NCI-H2107 treated with DMSO at 0.1 percent for 48 hours (cell line): ENCODE data around the gene IDH1.
"Not testable (repeated sequence)": the region's sequence is repeated elsewhere in the genome, so short reads cannot be mapped to it uniquely, and the experiment has no call there.

ENCODE experiments used
- DNase-seq: peaks from one replicate; lab custom pipeline; 2025; ENCODE audit not compliant: unreplicated experiment; lab: John Stamatoyannopoulos, UW

The IDH1 gene

GRCh38 chr2:208256849-208257813, 2.3 kb upstream of the IDH1 start:
- not testable (repeated sequence) for DNase-seq

GRCh38 chr2:208256192-208256782, 1.4 kb upstream of the IDH1 start:
- DNase-seq = no peak

- no peak for DNase-seq
Measured at GRCh38 chr2:208255557-208256106, 761 bp upstream of the IDH1 start.

GRCh38 chr2:208254118-208254870, 577 bp downstream of the IDH1 start:
- DNase-seq = peak; percentile 43

GRCh38 chr2:208253600-208254117, 1.2 kb downstream of the IDH1 start:
- no peak for DNase-seq

- no peak for DNase-seq
Measured at GRCh38 chr2:208252716-208253492, 2.0 kb downstream of the IDH1 start.

- no peak for DNase-seq
Measured at GRCh38 chr2:208251098-208251497, 3.8 kb downstream of the IDH1 start.

- no peak for DNase-seq
Measured at GRCh38 chr2:208250388-208250787, 4.5 kb downstream of the IDH1 start.

GRCh38 chr2:208249296-208249695, 5.6 kb downstream of the IDH1 start:
- no peak for DNase-seq

GRCh38 chr2:208248601-208249000, 6.3 kb downstream of the IDH1 start:
- no peak for DNase-seq

GRCh38 chr2:208245746-208246145, 9.1 kb downstream of the IDH1 start:
- no peak for DNase-seq

- no peak for DNase-seq
Measured at GRCh38 chr2:208244422-208244821, 10.4 kb downstream of the IDH1 start.

- no peak for DNase-seq
Measured at GRCh38 chr2:208240619-208241209, 14.2 kb downstream of the IDH1 start.

- DNase-seq = no peak
Measured at GRCh38 chr2:208239770-208240493, 14.9 kb downstream of the IDH1 start.

GRCh38 chr2:208235860-208236259, 19.0 kb downstream of the IDH1 start:
- DNase-seq = no peak

GRCh38 chr2:208234786-208235185, 20.1 kb downstream of the IDH1 start:
- DNase-seq = no peak

GRCh38 chr2:208228476-208228875, 26.4 kb downstream of the IDH1 start:
- DNase-seq = no peak

- DNase-seq = no peak
Measured at GRCh38 chr2:208227581-208228232, 27.2 kb downstream of the IDH1 start.

- DNase-seq = no peak
Measured at GRCh38 chr2:208224802-208225201, 30.1 kb downstream of the IDH1 start.
